GM23338 (cell line): ENCODE results near the gene DCLRE1B. TPM values are rescaled to one million over a fixed set of nuclear protein-coding genes. Genes with fewer than 3 reads are reported as not detected.

Experiments
- ATAC-seq: fragments of 200-7000 bp; cut with Tn5 transposase; 3 replicates; pipeline ENCODE4 v1.9.1; 2020
- DNase-seq: peaks from one replicate; pipeline ENCODE4 v3.0.0-alpha.2; 2015; ENCODE audit warnings: low spot score
- H2AFZ ChIP-seq: fragments of 200-600 bp; sonication (generic); 2 replicates; pipeline ENCODE4 v1.8.0; 2016; ENCODE audit warnings: antibody characterized with exemption, mild to moderate bottlenecking, moderate library complexity
- H3F3A ChIP-seq: fragments of 200-600 bp; sonication (generic); replicated peaks from 2 replicates; pipeline ENCODE4 v1.8.0; 2017; ENCODE audit warnings: antibody characterized with exemption, mixed run types, low read depth
- H3K27ac ChIP-seq: fragments of 200-600 bp; sonication (generic); 2 replicates; pipeline ENCODE4 v1.6.1; 2016; ENCODE audit warnings: low read depth
- H3K27me3 ChIP-seq: fragments of 200-600 bp; sonication (generic); 2 replicates; pipeline ENCODE4 v1.8.0; 2016; ENCODE audit warnings: mild to moderate bottlenecking, mixed run types, moderate library complexity; ENCODE audit not compliant: insufficient read depth
- H3K36me3 ChIP-seq: fragments of 200-600 bp; sonication (generic); 2 replicates; pipeline ENCODE4 v1.8.0; 2016; ENCODE audit warnings: mild to moderate bottlenecking; ENCODE audit not compliant: insufficient read depth
- H3K4me1 ChIP-seq: fragments of 200-600 bp; sonication (generic); 2 replicates; pipeline ENCODE4 v1.8.0; 2016; ENCODE audit warnings: mild to moderate bottlenecking, moderate library complexity; ENCODE audit not compliant: insufficient read depth
- H3K4me2 ChIP-seq: fragments of 200-600 bp; sonication (generic); 2 replicates; pipeline ENCODE4 v1.7.1; 2017; ENCODE audit warnings: mixed run types
- H3K4me3 ChIP-seq: fragments of 200-600 bp; sonication (generic); 2 replicates; pipeline ENCODE4 v1.6.1; 2016; ENCODE audit warnings: mixed run types
- H3K79me2 ChIP-seq: fragments of 200-600 bp; sonication (generic); replicated peaks from 2 replicates; pipeline ENCODE4 v1.8.0; 2017; ENCODE audit warnings: mild to moderate bottlenecking; ENCODE audit not compliant: insufficient read depth
- H3K9me2 ChIP-seq: fragments of 200-600 bp; sonication (generic); 2 replicates; pipeline ENCODE4 v1.8.0; 2017; ENCODE audit not compliant: insufficient read depth
- H4K20me1 ChIP-seq: fragments of 200-600 bp; sonication (generic); replicated peaks from 2 replicates; pipeline ENCODE4 v1.8.0; 2017; ENCODE audit warnings: mild to moderate bottlenecking; ENCODE audit not compliant: insufficient read depth
- H3K27ac Mint-ChIP-seq: 2 replicates; pipeline ENCODE4 v1.8.0; 2020; ENCODE audit warnings: inconsistent platforms, mild to moderate bottlenecking, moderate library complexity, mixed read lengths
- H3K27me3 Mint-ChIP-seq: 3 replicates; pipeline ENCODE4 v1.8.0; 2022; ENCODE audit warnings: low read depth, mild to moderate bottlenecking, moderate library complexity, mixed read lengths, inconsistent platforms; ENCODE audit not compliant: insufficient read depth, poor library complexity
- H3K36me3 Mint-ChIP-seq: 3 replicates; pipeline ENCODE4 v1.8.0; 2021; ENCODE audit warnings: low read depth, mild to moderate bottlenecking, inconsistent platforms, moderate library complexity, mixed read lengths
- H3K4me1 Mint-ChIP-seq: 3 replicates; pipeline ENCODE4 v1.8.0; 2020; ENCODE audit warnings: mild to moderate bottlenecking, inconsistent platforms, mixed read lengths
- H3K4me3 Mint-ChIP-seq: 3 replicates; pipeline ENCODE4 v1.8.0; 2021; ENCODE audit warnings: moderate library complexity, mild to moderate bottlenecking, inconsistent platforms, mixed read lengths
- H3K9me3 Mint-ChIP-seq: 3 replicates; pipeline ENCODE4 v1.8.0; 2020; ENCODE audit warnings: moderate library complexity, mild to moderate bottlenecking, inconsistent platforms, mixed read lengths
- CREB1 ChIP-seq: fragments of 250-450 bp; sonication (Bioruptor Pico); IDR thresholded peaks from 2 replicates; pipeline ENCODE4 v1.5.0; 2020; ENCODE audit warnings: low read depth, mild to moderate bottlenecking, moderate library complexity
- EZH2 ChIP-seq: fragments of 200-600 bp; sonication (generic); IDR thresholded peaks from one replicate; pipeline ENCODE4 v1.8.0; 2017; ENCODE audit warnings: antibody characterized with exemption, mild to moderate bottlenecking, low read depth; ENCODE audit not compliant: unreplicated experiment
- NANOG ChIP-seq: IDR thresholded peaks from 2 replicates; pipeline ENCODE4 v1.6.1; 2016; ENCODE audit warnings: antibody characterized with exemption, borderline replicate concordance
- POLR2AphosphoS5 ChIP-seq: IDR thresholded peaks from 2 replicates; pipeline ENCODE4 v1.6.1; 2016; ENCODE audit warnings: antibody characterized with exemption, low read depth
- STAT1 ChIP-seq: IDR thresholded peaks from one replicate; pipeline ENCODE4 v1.6.1; 2016; ENCODE audit warnings: antibody characterized with exemption; ENCODE audit not compliant: unreplicated experiment
- ZNF114 ChIP-seq: fragments of 250-450 bp; sonication (Bioruptor Pico); IDR thresholded peaks from 2 replicates; pipeline ENCODE4 v1.5.0; 2020; ENCODE audit warnings: mild to moderate bottlenecking, moderate library complexity
- ZNF331 ChIP-seq: fragments of 250-450 bp; sonication (Bioruptor Pico); IDR thresholded peaks from 2 replicates; pipeline ENCODE4 v1.5.0; 2020; ENCODE audit warnings: low read depth, mild to moderate bottlenecking, moderate library complexity
- polyA plus RNA-seq: library from polyadenylated mRNA; unstranded; fragments of >200 nt; fragmentation: Nextera tagmentation; extraction: Ambion mirVana; gene quantifications from 2 replicates; pipeline ENCODE4 v1.2.1, GENCODE V29; 2016
- total RNA-seq: library from RNA; depleted of rRNA; stranded (reverse); fragments of >200 nt; shearing (Covaris generic); gene quantifications from 2 replicates; pipeline ENCODE4 v1.2.3, GENCODE V29; 2014
- TF ChIP-seq, protein P1 (sequence below): IDR thresholded peaks from one replicate; pipeline ENCODE4 v1.6.1; 2018; ENCODE audit warnings: antibody characterized with exemption; ENCODE audit not compliant: unreplicated experiment
- TF ChIP-seq, protein P2 (sequence below): IDR thresholded peaks from 2 replicates; pipeline ENCODE4 v1.6.1; 2016; ENCODE audit warnings: antibody characterized with exemption
- TF ChIP-seq, protein P3 (sequence below): fragments of 250-450 bp; sonication (Bioruptor Pico); IDR thresholded peaks from 2 replicates; pipeline ENCODE4 v1.5.0; 2020; ENCODE audit warnings: mild to moderate bottlenecking, moderate library complexity

The DCLRE1B gene
- total and polyA plus RNA-seq, 2 experiments from 2014 or later, result 6.3 to 9.7 TPM

DNA sequence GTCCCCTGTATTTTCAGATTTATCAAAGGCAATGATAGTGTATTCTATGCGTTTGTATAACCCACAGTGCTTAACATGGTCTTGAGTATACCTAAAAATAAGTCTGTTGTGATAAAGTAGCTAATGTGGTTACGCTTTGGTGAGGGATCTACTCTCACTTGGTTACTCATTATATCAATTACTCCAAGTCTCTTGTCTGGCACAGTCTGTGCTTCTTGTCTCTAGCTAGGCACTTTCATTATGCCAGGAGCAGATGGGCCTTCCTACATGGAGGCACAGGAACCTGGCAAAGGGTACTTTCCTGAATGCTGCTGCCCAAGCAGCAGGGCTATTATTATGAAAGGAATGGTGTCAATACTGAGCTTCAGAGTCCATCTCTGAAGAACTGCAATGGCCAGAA is 29.4 kb upstream of the DCLRE1B start (continued):
- TF ChIP-seq, protein P1, sequence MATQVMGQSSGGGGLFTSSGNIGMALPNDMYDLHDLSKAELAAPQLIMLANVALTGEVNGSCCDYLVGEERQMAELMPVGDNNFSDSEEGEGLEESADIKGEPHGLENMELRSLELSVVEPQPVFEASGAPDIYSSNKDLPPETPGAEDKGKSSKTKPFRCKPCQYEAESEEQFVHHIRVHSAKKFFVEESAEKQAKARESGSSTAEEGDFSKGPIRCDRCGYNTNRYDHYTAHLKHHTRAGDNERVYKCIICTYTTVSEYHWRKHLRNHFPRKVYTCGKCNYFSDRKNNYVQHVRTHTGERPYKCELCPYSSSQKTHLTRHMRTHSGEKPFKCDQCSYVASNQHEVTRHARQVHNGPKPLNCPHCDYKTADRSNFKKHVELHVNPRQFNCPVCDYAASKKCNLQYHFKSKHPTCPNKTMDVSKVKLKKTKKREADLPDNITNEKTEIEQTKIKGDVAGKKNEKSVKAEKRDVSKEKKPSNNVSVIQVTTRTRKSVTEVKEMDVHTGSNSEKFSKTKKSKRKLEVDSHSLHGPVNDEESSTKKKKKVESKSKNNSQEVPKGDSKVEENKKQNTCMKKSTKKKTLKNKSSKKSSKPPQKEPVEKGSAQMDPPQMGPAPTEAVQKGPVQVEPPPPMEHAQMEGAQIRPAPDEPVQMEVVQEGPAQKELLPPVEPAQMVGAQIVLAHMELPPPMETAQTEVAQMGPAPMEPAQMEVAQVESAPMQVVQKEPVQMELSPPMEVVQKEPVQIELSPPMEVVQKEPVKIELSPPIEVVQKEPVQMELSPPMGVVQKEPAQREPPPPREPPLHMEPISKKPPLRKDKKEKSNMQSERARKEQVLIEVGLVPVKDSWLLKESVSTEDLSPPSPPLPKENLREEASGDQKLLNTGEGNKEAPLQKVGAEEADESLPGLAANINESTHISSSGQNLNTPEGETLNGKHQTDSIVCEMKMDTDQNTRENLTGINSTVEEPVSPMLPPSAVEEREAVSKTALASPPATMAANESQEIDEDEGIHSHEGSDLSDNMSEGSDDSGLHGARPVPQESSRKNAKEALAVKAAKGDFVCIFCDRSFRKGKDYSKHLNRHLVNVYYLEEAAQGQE, result no peak
- TF ChIP-seq, protein P2, sequence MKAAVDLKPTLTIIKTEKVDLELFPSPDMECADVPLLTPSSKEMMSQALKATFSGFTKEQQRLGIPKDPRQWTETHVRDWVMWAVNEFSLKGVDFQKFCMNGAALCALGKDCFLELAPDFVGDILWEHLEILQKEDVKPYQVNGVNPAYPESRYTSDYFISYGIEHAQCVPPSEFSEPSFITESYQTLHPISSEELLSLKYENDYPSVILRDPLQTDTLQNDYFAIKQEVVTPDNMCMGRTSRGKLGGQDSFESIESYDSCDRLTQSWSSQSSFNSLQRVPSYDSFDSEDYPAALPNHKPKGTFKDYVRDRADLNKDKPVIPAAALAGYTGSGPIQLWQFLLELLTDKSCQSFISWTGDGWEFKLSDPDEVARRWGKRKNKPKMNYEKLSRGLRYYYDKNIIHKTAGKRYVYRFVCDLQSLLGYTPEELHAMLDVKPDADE, result no peak
- no peak for TF ChIP-seq POLR2AphosphoS5
- TF ChIP-seq ZNF114, result no peak
- no peak for TF ChIP-seq EZH2
- TF ChIP-seq NANOG, result no peak
- TF ChIP-seq CREB1 (CRISPR knock-in tag), result no peak

DNA sequence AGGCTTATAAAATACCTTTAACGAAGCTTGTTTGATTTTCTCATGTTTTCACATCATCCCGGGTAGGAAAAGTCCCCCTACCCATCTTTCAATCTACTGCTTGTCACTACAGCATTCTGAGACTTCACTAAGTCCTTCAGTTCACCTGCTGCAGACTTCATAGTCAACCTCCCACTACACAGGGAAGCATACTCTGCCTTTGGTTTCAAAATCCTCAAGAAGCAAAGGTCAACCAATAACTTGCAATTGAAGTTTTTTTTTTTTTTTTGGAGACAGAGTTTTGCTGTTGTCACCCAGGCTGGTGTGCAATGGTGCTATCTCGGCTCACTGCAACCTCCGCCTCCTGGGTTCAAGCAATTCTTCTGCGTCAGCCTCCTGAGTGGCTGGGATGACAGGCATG is 28.9 kb upstream of the DCLRE1B start:
- Mint-ChIP-seq H3K36me3 (no peaks in the 10 kb centered on the region), H3K4me3 (no peak overlapping the region), H3K27me3 (no peaks in the 10 kb centered on the region), H3K4me1 (peaks cover 10% of the 10 kb centered on the region; the same call in 2 of the 3 replicates), H3K27ac (no peak overlapping the region), H3K9me3 (no peaks in the 10 kb centered on the region)
- Histone ChIP-seq H2AFZ (no peak overlapping the region), H3K36me3 (no peaks in the 10 kb centered on the region), H3K4me1 (peaks cover 11% of the 10 kb centered on the region; the same call in 1 of the 2 replicates), H3K4me2 (no peak overlapping the region), H3K27me3 (no peaks in the 10 kb centered on the region), H4K20me1 (no peaks in the 10 kb centered on the region), H3K79me2 (no peaks in the 10 kb centered on the region), H3K27ac (no peak overlapping the region), H3K4me3 (no peak overlapping the region), H3F3A (no peaks in the 10 kb centered on the region), H3K9me2 (no peaks in the 10 kb centered on the region; the same call in 1 of the 2 replicates)
- DNase-seq (no peak), ATAC-seq (no peak)
- TF ChIP-seq, protein P3, sequence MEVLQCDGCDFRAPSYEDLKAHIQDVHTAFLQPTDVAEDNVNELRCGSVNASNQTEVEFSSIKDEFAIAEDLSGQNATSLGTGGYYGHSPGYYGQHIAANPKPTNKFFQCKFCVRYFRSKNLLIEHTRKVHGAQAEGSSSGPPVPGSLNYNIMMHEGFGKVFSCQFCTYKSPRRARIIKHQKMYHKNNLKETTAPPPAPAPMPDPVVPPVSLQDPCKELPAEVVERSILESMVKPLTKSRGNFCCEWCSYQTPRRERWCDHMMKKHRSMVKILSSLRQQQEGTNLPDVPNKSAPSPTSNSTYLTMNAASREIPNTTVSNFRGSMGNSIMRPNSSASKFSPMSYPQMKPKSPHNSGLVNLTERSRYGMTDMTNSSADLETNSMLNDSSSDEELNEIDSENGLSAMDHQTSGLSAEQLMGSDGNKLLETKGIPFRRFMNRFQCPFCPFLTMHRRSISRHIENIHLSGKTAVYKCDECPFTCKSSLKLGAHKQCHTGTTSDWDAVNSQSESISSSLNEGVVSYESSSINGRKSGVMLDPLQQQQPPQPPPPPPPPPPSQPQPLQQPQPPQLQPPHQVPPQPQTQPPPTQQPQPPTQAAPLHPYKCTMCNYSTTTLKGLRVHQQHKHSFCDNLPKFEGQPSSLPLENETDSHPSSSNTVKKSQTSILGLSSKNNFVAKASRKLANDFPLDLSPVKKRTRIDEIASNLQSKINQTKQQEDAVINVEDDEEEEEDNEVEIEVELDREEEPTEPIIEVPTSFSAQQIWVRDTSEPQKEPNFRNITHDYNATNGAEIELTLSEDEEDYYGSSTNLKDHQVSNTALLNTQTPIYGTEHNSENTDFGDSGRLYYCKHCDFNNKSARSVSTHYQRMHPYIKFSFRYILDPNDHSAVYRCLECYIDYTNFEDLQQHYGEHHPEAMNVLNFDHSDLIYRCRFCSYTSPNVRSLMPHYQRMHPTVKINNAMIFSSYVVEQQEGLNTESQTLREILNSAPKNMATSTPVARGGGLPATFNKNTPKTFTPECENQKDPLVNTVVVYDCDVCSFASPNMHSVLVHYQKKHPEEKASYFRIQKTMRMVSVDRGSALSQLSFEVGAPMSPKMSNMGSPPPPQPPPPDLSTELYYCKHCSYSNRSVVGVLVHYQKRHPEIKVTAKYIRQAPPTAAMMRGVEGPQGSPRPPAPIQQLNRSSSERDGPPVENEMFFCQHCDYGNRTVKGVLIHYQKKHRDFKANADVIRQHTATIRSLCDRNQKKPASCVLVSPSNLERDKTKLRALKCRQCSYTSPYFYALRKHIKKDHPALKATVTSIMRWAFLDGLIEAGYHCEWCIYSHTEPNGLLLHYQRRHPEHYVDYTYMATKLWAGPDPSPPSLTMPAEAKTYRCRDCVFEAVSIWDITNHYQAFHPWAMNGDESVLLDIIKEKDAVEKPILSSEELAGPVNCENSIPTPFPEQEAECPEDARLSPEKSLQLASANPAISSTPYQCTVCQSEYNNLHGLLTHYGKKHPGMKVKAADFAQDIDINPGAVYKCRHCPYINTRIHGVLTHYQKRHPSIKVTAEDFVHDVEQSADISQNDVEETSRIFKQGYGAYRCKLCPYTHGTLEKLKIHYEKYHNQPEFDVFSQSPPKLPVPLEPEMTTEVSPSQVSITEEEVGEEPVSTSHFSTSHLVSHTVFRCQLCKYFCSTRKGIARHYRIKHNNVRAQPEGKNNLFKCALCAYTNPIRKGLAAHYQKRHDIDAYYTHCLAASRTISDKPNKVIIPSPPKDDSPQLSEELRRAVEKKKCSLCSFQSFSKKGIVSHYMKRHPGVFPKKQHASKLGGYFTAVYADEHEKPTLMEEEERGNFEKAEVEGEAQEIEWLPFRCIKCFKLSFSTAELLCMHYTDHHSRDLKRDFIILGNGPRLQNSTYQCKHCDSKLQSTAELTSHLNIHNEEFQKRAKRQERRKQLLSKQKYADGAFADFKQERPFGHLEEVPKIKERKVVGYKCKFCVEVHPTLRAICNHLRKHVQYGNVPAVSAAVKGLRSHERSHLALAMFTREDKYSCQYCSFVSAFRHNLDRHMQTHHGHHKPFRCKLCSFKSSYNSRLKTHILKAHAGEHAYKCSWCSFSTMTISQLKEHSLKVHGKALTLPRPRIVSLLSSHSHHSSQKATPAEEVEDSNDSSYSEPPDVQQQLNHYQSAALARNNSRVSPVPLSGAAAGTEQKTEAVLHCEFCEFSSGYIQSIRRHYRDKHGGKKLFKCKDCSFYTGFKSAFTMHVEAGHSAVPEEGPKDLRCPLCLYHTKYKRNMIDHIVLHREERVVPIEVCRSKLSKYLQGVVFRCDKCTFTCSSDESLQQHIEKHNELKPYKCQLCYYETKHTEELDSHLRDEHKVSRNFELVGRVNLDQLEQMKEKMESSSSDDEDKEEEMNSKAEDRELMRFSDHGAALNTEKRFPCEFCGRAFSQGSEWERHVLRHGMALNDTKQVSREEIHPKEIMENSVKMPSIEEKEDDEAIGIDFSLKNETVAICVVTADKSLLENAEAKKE (CRISPR knock-in tag), result no peak
- TF ChIP-seq, protein P2, result no peak
- TF ChIP-seq STAT1, result no peak
- no peak for TF ChIP-seq ZNF331 (CRISPR knock-in tag)
- no peak for TF ChIP-seq POLR2AphosphoS5
- TF ChIP-seq, protein P1, result no peak
